Cardiac fibroblast (primary cell): ENCODE results near the gene TBCA.

Source experiments
- DNase-seq, 2 donors: peaks; one replicate each; pipeline versions ENCODE4 v3.0.0 to v3.0.0-alpha.2; 2010; ENCODE audit warnings: low read depth in 2 of 2
- H3K4me3 ChIP-seq, 2 donors: replicated peaks in 1 of 2; 1 replicate in 1 of 2; 2 replicates in 1 of 2; pipeline ENCODE4 v1.5.1; 2011; ENCODE audit warnings: low read depth in 2 of 2, low read length in 2 of 2, mild to moderate bottlenecking in 2 of 2, moderate library complexity in 1 of 2
- CTCF ChIP-seq: IDR thresholded peaks from one replicate; pipeline ENCODE4 v1.5.1; 2011; ENCODE audit warnings: low read depth, mild to moderate bottlenecking, low read length, inconsistent platforms

TBCA gene

GRCh38 chr5:77774981-77775789, 954 bp downstream of the TBCA start:
- no peak for TF ChIP-seq CTCF
- DNase-seq = no peak
- H3K4me3 ChIP-seq = peak overlapping the region; percentile 66 to 67

- H3K4me3 ChIP-seq = no peak overlapping the region
- TF ChIP-seq CTCF = no peak
- no peak for DNase-seq
Observed at GRCh38 chr5:77773734-77774280, 2.3 kb downstream of the TBCA start.

- no peak overlapping the region for H3K4me3 ChIP-seq
- TF ChIP-seq CTCF = no peak
- no peak for DNase-seq
Observed at GRCh38 chr5:77772729-77773128, 3.4 kb downstream of the TBCA start.

GRCh38 chr5:77771452-77771851, 4.7 kb downstream of the TBCA start:
- no peak for TF ChIP-seq CTCF
- DNase-seq = no peak
- H3K4me3 ChIP-seq = no peak overlapping the region

GRCh38 chr5:77770293-77771005, 5.7 kb downstream of the TBCA start:
- no peak for TF ChIP-seq CTCF
- peak in 1 of 2 donors; percentile 19 for DNase-seq

GRCh38 chr5:77768978-77769377, 7.2 kb downstream of the TBCA start:
- no peak for TF ChIP-seq CTCF
- no peak for DNase-seq
- no peak overlapping the region for H3K4me3 ChIP-seq

More at GRCh38 chr5:77770293-77771005, 5.7 kb downstream of the TBCA start:
- H3K4me3 ChIP-seq = no peak overlapping the region
